ENCODE measurements around the gene ELK4.

Gene ELK4

DNA sequence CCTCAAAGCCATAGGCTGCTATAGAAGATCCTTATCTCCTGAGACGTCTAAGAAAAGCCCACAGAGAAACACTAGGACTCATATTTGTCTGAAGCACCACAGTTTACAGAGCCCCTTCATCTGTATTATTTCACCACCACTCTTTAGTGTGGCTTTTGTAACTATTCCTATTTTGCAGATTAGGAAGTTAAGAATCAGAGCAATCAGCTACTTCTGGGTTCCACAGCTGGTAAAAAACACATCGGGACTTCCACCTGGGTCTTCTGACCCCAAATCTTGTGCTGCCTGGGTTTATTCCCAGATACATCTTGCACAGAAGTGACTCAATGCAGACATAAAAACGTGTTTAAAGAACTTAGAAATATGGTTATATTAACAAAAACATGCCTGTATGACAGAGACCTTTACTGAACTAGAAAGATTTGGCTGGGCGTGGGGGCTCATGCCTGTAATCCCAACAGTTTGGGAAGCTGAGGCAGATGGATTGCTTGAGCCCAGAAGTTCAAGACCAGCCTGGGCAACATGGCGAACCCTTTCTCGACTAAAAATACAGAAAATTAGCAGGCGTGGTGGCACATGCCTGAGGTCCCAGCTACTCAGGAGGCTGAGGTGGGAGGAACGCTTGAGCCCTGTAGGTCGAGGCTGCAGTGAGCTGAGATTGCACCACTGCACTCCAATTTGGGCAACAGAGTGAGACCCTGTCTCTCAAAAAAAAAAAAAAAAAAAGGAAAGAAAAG is 40.9 kb downstream of the ELK4 start:
- H3K4me1 ChIP-seq (ENCODE audit: control insufficient read depth, insufficient read depth, low read length): peaks cover 4% of the 10 kb centered on the region
- no peak overlapping the region for H3K9ac ChIP-seq (ENCODE audit: low read depth, low read length)
- H3K9me3 ChIP-seq (ENCODE audit: control insufficient read depth, insufficient read depth, low read length): no peaks in the 10 kb centered on the region
- no peaks in the 10 kb centered on the region for H3K36me3 ChIP-seq (ENCODE audit: control insufficient read depth, insufficient read depth, low read length)
- peaks cover 4% of the 10 kb centered on the region for H3K27me3 ChIP-seq (ENCODE audit: control insufficient read depth, insufficient read depth, low read length)
- H3K4me3 ChIP-seq (ENCODE audit: low read depth, low read length): no peak overlapping the region

DNA sequence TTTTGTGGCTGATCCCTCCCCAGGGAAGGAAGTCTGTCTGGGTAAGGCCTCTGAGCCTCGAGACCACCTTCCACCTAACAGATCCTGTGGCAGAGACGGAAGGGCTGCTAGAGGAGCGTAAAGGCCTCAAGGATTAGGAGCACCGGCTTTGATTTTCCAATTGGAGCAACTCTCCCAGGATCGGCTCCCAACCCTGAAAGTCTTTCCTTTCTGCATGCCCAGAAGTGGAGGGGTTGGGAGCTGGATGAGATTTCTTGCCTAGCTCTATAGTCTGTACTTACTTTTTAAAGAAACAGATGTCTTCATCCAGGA is 41.4 kb downstream of the ELK4 start:
- H3K36me3 ChIP-seq (ENCODE audit: control insufficient read depth, insufficient read depth, low read length): no peaks in the 10 kb centered on the region
- H3K4me3 ChIP-seq (ENCODE audit: low read depth, low read length): no peak overlapping the region
- no peak overlapping the region for H3K9ac ChIP-seq (ENCODE audit: low read depth, low read length)
- H3K27me3 ChIP-seq (ENCODE audit: control insufficient read depth, insufficient read depth, low read length): peaks cover 4% of the 10 kb centered on the region
- H3K9me3 ChIP-seq (ENCODE audit: control insufficient read depth, insufficient read depth, low read length): no peaks in the 10 kb centered on the region
- peaks cover 4% of the 10 kb centered on the region for H3K4me1 ChIP-seq (ENCODE audit: control insufficient read depth, insufficient read depth, low read length)

DNA sequence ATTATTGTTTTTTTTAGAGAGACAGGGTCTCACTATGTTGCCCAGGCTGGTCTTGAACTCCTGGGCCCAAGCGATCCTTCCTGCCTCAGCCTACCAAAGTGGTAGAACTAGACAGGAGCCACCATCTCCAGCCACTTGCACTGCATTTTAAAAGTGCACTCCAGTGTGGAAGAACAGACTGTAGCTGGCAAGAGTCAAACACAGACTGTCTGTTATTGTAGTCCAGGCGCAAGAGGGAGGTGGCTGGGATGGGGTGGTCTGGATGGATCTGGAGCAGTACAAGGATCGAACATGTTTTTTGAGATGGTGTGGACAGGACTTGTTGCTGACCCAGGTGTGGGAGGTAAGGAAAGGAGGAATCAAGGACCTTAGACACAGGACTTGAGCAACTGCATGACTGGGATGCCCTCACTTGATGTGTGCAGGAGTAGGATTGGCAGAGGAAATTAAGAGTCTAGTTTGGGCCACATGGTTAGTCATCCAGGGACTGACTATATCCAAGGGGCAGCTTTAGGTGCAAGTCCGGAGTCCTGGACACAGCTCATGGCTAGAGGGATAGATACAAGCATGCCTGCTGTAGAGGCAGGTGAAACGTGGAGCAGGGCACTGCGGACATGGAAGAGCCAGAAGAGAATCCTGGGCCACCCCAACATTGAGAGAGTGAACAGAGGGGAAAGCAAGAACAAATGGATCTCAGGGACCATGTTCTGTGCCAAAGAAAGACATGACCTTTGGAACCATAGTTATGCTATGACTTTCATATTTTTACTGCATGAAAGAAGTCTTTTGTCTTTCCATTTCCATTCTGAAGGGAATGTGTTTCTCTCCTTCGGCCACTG is 42.0 kb downstream of the ELK4 start:
- Histone ChIP-seq H3K4me1 (ENCODE audit: control insufficient read depth, insufficient read depth, low read length) (peaks cover 4% of the 10 kb centered on the region), H3K9me3 (ENCODE audit: control insufficient read depth, insufficient read depth, low read length) (no peaks in the 10 kb centered on the region), H3K4me3 (ENCODE audit: low read depth, low read length) (no peak overlapping the region), H3K27me3 (ENCODE audit: control insufficient read depth, insufficient read depth, low read length) (peaks cover 4% of the 10 kb centered on the region), H3K36me3 (ENCODE audit: control insufficient read depth, insufficient read depth, low read length) (no peaks in the 10 kb centered on the region), H3K9ac (ENCODE audit: low read depth, low read length) (no peak overlapping the region)

DNA sequence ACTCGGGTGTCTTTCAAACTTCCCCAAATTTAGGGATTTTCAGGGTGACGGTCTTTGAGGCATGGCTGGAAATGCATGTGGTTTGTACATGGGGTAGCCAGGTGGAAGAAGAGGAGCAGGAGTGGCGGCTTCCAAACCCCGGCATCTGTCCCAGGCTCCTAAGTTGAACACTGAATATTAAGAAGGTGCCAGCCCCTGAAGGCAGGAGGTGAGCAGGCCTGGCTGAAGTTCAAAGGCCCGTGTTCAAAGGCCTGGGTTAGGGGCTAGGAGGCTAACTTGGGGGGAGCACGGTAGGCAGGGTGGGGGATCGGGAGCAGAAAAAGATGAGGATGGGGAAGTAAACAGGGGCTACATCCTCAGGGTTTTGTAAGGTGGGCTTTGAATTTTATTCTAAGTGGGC is 42.8 kb downstream of the ELK4 start:
- Histone ChIP-seq H3K9ac (ENCODE audit: low read depth, low read length) (no peak overlapping the region), H3K36me3 (ENCODE audit: control insufficient read depth, insufficient read depth, low read length) (no peaks in the 10 kb centered on the region), H3K4me1 (ENCODE audit: control insufficient read depth, insufficient read depth, low read length) (peaks cover 4% of the 10 kb centered on the region), H3K9me3 (ENCODE audit: control insufficient read depth, insufficient read depth, low read length) (no peaks in the 10 kb centered on the region), H3K27me3 (ENCODE audit: control insufficient read depth, insufficient read depth, low read length) (peaks cover 4% of the 10 kb centered on the region), H3K4me3 (ENCODE audit: low read depth, low read length) (no peak overlapping the region)

DNA sequence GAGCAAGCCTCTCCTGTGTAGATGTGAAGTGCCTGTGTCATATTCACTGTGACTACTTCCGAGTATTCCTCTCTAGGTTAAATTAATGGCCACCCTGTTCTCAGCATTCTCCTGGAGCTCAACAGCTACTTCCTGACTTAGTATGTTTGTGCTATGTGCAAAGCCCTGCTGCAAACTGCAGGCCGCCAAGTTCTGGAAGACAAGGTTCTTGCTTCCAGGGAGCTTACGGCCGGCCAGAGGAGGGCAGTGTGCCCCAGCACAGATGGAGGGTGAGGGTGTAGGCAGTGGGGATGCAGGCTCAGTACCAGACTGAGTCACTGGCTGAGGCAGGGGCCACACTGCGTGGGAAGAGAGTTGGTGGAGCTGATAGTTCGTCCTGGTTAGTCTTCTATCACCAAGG is 43.2 kb downstream of the ELK4 start:
- Histone ChIP-seq H3K27me3 (ENCODE audit: control insufficient read depth, insufficient read depth, low read length) (peaks cover 4% of the 10 kb centered on the region), H3K9me3 (ENCODE audit: control insufficient read depth, insufficient read depth, low read length) (no peaks in the 10 kb centered on the region), H3K4me3 (ENCODE audit: low read depth, low read length) (no peak overlapping the region), H3K36me3 (ENCODE audit: control insufficient read depth, insufficient read depth, low read length) (no peaks in the 10 kb centered on the region), H3K4me1 (ENCODE audit: control insufficient read depth, insufficient read depth, low read length) (peaks cover 4% of the 10 kb centered on the region), H3K9ac (ENCODE audit: low read depth, low read length) (no peak overlapping the region)

DNA sequence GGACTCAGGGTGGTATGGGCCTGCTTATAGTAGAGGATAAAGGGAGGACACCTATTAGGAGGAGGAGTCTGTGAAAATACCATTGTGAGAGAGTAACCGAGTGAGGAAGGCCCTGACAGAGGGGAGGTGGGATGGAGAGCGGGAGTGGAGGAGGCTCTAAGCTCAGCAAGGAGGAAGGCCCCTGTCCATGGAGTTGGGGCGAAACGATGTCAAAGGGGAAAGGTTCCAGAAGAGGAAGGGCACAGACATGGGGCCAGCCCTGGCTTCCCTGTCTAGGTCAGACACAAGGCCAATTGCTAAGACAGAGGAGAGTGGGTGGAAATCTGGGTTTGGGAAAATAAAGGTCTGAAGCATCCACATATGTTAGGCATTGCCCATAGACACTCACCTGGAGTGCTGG is 44.2 kb downstream of the ELK4 start:
- peaks cover 4% of the 10 kb centered on the region for H3K27me3 ChIP-seq (ENCODE audit: control insufficient read depth, insufficient read depth, low read length)
- H3K36me3 ChIP-seq (ENCODE audit: control insufficient read depth, insufficient read depth, low read length): no peaks in the 10 kb centered on the region
- H3K9me3 ChIP-seq (ENCODE audit: control insufficient read depth, insufficient read depth, low read length): no peaks in the 10 kb centered on the region
- H3K4me3 ChIP-seq (ENCODE audit: low read depth, low read length): no peak overlapping the region
- H3K4me1 ChIP-seq (ENCODE audit: control insufficient read depth, insufficient read depth, low read length): peaks cover 4% of the 10 kb centered on the region
- H3K9ac ChIP-seq (ENCODE audit: low read depth, low read length): no peak overlapping the region

DNA sequence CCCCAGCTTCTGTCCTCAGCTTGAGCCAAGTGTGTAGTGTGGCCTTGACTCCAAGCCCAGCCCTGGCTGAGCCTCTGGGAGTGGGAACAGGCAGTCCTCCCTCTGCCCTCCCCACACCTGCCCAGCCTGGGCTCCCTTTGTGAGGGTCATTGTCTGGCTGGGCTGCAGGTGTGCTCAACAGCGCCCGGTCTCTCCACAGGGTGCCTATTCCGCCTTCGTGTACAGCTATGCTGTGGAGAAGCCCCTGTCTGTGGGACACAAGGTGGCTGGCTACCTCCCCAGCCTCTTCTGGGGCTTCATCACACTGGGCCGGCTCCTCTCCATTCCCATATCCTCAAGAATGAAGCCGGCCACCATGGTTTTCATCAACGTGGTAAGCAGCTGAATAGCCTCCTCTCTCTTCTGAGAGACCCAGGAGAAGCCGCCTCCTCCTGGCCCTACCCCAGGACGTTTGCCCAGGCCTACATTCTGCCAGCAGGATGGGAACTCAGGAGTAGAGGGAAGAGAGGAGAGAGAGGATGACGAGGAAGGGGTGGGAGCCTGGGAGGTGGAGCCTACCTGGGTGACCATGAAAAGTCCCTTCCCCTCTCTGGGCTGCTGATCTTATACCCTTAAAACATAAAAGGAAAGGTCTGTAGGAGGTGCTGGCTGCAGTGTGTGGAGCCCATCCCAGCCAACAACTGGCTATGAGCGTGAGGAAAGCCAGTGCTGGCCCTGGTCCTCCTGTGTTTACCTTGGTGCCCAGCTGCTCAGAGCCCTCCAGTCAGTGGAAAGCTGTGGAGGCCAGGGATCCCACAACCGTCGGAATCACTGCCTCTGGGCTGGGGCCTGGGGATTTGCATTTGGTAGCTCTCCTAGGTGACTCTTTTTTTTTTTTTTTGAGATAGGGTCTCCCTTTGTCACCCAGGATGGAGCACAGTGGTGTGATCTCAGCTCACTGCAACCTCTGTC is 45.7 kb downstream of the ELK4 start:
- Histone ChIP-seq H3K9me3 (ENCODE audit: control insufficient read depth, insufficient read depth, low read length) (no peaks in the 10 kb centered on the region), H3K4me3 (ENCODE audit: low read depth, low read length) (no peak overlapping the region), H3K27me3 (ENCODE audit: control insufficient read depth, insufficient read depth, low read length) (no peaks in the 10 kb centered on the region), H3K4me1 (ENCODE audit: control insufficient read depth, insufficient read depth, low read length) (no peaks in the 10 kb centered on the region), H3K9ac (ENCODE audit: low read depth, low read length) (no peak overlapping the region), H3K36me3 (ENCODE audit: control insufficient read depth, insufficient read depth, low read length) (no peaks in the 10 kb centered on the region)

DNA sequence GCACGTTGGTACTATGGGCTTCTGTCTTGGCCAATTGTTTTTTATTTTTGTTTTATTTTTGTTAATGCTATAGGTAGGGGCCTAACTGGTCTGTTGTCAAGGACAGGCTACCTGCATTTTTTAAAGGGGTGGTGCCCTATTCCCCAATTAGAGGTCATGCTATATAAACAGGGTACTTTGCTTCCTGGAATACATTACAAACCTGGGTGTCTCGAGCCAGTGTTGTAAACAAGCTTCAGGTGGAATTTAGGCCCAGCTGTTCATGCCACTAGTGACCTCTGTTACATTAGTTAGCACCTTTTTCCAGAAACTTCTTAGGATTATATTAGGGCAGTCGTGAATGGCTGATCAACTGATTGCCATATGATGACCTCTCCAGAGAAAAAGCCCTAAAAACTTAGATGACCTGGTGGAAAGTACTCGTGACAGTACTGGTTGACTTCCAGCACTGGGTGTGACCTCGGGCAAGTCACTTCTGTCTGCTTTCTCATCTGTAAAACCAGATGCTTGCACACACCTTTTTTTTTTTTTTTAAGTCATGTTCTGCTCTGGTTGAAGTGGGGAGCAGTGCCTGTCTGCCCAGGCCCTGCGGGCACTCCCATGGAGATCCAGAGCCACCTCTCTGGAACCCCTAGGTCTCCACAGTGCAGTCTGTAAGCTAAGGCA is 46.5 kb downstream of the ELK4 start:
- no peaks in the 10 kb centered on the region for H3K4me1 ChIP-seq (ENCODE audit: control insufficient read depth, insufficient read depth, low read length)
- peaks cover 4% of the 10 kb centered on the region for H3K27me3 ChIP-seq (ENCODE audit: control insufficient read depth, insufficient read depth, low read length)
- no peaks in the 10 kb centered on the region for H3K36me3 ChIP-seq (ENCODE audit: control insufficient read depth, insufficient read depth, low read length)
- H3K9ac ChIP-seq (ENCODE audit: low read depth, low read length): no peak overlapping the region
- no peak overlapping the region for H3K4me3 ChIP-seq (ENCODE audit: low read depth, low read length)
- H3K9me3 ChIP-seq (ENCODE audit: control insufficient read depth, insufficient read depth, low read length): no peaks in the 10 kb centered on the region

DNA sequence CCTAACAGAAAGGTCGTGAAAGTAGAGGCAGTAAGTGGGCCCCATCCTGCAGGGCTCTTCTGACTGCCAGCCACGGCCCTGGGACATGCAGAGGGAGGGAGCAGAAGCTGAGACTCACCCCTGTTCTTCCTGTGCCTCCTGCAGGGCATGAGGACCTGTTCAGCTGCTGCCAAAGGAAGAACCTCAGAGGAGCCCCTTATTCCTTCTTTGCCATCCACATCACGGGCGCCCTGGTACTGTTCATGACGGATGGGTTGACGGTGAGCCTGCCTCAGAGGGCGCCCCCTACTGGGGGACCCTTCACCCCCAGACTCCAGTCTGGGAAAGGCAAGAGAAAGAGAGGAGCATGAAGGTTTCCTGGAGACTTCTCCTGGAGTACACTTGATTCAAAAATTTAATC is 47.1 kb downstream of the ELK4 start:
- Histone ChIP-seq H3K9me3 (ENCODE audit: control insufficient read depth, insufficient read depth, low read length) (no peaks in the 10 kb centered on the region), H3K4me1 (ENCODE audit: control insufficient read depth, insufficient read depth, low read length) (peaks cover 3% of the 10 kb centered on the region), H3K9ac (ENCODE audit: low read depth, low read length) (no peak overlapping the region), H3K36me3 (ENCODE audit: control insufficient read depth, insufficient read depth, low read length) (no peaks in the 10 kb centered on the region), H3K27me3 (ENCODE audit: control insufficient read depth, insufficient read depth, low read length) (peaks cover 7% of the 10 kb centered on the region), H3K4me3 (ENCODE audit: low read depth, low read length) (no peak overlapping the region)

DNA sequence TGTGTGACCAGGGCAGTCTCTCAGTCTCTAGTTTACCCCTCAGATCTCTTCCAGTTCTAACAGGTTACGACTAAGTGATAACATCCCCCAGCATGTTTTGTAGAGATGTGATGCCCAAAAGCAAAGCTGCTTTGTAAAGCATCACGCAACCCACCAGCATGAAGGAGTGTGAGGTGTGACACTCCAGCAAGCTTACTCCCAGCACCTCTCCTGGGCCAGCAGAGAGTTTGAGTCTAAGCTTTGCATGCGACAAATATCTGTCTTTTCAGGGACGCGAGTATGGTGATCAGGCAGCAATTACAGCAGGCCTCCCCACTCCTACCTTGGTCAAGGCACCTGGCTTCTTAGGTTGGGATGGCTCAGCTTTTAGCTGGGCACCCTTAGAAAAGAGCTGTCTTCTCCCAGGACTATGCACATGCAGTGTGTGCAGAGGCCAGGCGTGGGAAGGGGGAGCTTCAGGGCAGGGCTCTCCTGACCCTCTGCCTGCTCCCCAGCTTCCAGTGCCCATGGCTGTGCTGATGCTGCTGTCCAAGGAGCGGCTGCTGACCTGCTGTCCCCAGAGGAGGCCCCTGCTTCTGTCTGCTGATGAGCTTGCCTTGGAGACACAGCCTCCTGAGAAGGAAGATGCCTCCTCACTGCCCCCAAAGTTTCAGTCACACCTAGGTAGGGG is 48.2 kb downstream of the ELK4 start:
- H3K4me1 ChIP-seq (ENCODE audit: control insufficient read depth, insufficient read depth, low read length): peaks cover 6% of the 10 kb centered on the region
- H3K27me3 ChIP-seq (ENCODE audit: control insufficient read depth, insufficient read depth, low read length): peaks cover 10% of the 10 kb centered on the region
- H3K9ac ChIP-seq (ENCODE audit: low read depth, low read length): no peak overlapping the region
- H3K36me3 ChIP-seq (ENCODE audit: control insufficient read depth, insufficient read depth, low read length): no peaks in the 10 kb centered on the region
- H3K9me3 ChIP-seq (ENCODE audit: control insufficient read depth, insufficient read depth, low read length): no peaks in the 10 kb centered on the region
- no peak overlapping the region for H3K4me3 ChIP-seq (ENCODE audit: low read depth, low read length)
